K562 (cell line): Measurements from ENCODE around the gene HPS5.

Source experiments
- AFF4 ChIP-seq: sonication (generic); formaldehyde crosslinking; IDR thresholded peaks from 2 replicates; pipeline ENCODE4 v1.8.0; 2023; ENCODE audit warnings: mild to moderate bottlenecking, missing genetic modification reagents
- CTCF ChIP-seq, 3 experiments: IDR thresholded peaks in 2 of 3; conservative IDR thresholded peaks in 1 of 3; 2 replicates each; pipeline ENCODE4 v1.5.1; 2011 to 2012; ENCODE audit warnings: low read length in 3 of 3, mild to moderate bottlenecking in 3 of 3, control low read depth in 2 of 3, improper control_type of control experiment in 1 of 3, inconsistent platforms in 1 of 3, low read depth in 1 of 3, mixed read lengths in 1 of 3, moderate library complexity in 1 of 3; ENCODE audit not compliant: insufficient read depth in 2 of 3
- ELK1 ChIP-seq: sonication (generic); formaldehyde crosslinking; IDR thresholded peaks from 2 replicates; pipeline ENCODE4 v1.8.1; 2022; ENCODE audit warnings: missing genetic modification reagents
- EZH2 ChIP-seq: IDR thresholded peaks from 2 replicates; pipeline ENCODE4 v1.6.1; 2012; ENCODE audit warnings: low read depth, mild to moderate bottlenecking, inconsistent platforms, low read length, borderline replicate concordance
- HMBOX1 ChIP-seq: sonication (generic); IDR thresholded peaks from 2 replicates; pipeline ENCODE4 v1.6.1; 2016
- NFYB ChIP-seq: IDR thresholded peaks from 2 replicates; pipeline ENCODE4 v1.6.1; 2011; ENCODE audit warnings: mild to moderate bottlenecking, moderate library complexity; ENCODE audit not compliant: insufficient read length; ENCODE audit errors: extremely low read depth
- POLR2AphosphoS5 ChIP-seq: IDR thresholded peaks from 2 replicates; pipeline ENCODE4 v1.6.1; 2011; ENCODE audit warnings: mild to moderate bottlenecking, low read depth, low read length, moderate library complexity; ENCODE audit not compliant: control insufficient read depth, insufficient read depth
- RAD51 ChIP-seq: fragments of 450-650 bp; IDR thresholded peaks from 2 replicates; pipeline ENCODE4 v1.7.1; 2016; ENCODE audit warnings: low read depth, mild to moderate bottlenecking, borderline replicate concordance
- RBM15 ChIP-seq: fragments of 200-400 bp; formaldehyde crosslinking; IDR thresholded peaks from 2 replicates; pipeline ENCODE4 v1.6.1; 2018; ENCODE audit warnings: mild to moderate bottlenecking, low read length, moderate library complexity; ENCODE audit not compliant: insufficient read depth
- TCF3 ChIP-seq: sonication (generic); formaldehyde crosslinking; IDR thresholded peaks from 2 replicates; pipeline ENCODE4 v1.4.0; 2020; ENCODE audit warnings: mild to moderate bottlenecking, missing genetic modification reagents
- TEAD4 ChIP-seq, 2 experiments: sonication (generic) in 1 of 2; formaldehyde crosslinking in 1 of 2; IDR thresholded peaks; 2 replicates each; pipeline versions ENCODE4 v1.6.1 to v1.8.0; 2012 to 2022; ENCODE audit warnings: borderline replicate concordance in 1 of 2, inconsistent platforms in 1 of 2, low read length in 1 of 2, mild to moderate bottlenecking in 1 of 2, missing genetic modification reagents in 1 of 2

- TF ChIP-seq EZH2 = no peak
- no peak for TF ChIP-seq HMBOX1
- TF ChIP-seq POLR2AphosphoS5 = no peak
- no peak for TF ChIP-seq RAD51
- no peak for TF ChIP-seq RBM15
- TF ChIP-seq CTCF (IDR thresholded peaks at IDR 0.05 in 2 of 3, conservative IDR thresholded peaks at IDR 0.05 in 1 of 3; ENCODE audit: insufficient read depth in 2 of 3, low read depth in 1 of 3, low read length in 3 of 3) = no peak
- TF ChIP-seq ELK1 (CRISPR knock-in tag) = no peak
- TF ChIP-seq AFF4 (CRISPR knock-in tag) = no peak
- TF ChIP-seq TEAD4 (IDR thresholded peaks at IDR 0.05; ENCODE audit: low read length) = no peak
- TF ChIP-seq TEAD4 (CRISPR knock-in tag; IDR thresholded peaks at IDR 0.05; ENCODE audit: borderline replicate concordance) = no peak
- TF ChIP-seq TCF3 (CRISPR knock-in tag) = no peak
- no peak for TF ChIP-seq NFYB
Measured at GRCh38 chr11:18280438-18281045, 41.4 kb downstream of the HPS5 start.
